Measurements from ENCODE around the gene TOP3B. TPM values are rescaled to one million over a fixed set of nuclear protein-coding genes. Genes with fewer than 3 reads are reported as not detected.

The TOP3B gene
- total RNA-seq, 1 donor from 2014 or later, result 26.4 TPM

DNA sequence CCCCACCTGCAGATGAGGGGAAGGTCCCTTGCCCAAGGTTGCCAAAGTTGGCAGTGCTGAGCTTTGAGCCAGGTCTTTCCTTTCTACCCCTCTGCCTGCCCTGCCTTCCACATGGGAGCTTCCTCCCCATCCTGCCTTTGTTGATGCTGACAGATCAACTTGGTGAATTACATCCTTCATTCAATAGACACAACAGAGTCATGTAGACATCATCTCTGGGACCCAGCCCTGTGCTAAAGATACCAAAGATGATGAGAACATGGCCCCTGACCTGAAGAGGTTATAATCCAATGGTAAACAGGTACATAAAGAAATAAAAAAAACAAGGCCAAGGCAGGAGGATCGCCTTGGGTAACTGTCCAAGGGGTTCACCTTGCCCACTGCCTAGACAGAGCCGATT lies 72.7 kb downstream of the TOP3B start:
- intact Hi-C loops (cut with DNase I), result no loop called here
- no peak for DNase-seq (ENCODE audit: low spot score in 2 of 2)
- no peaks in the 10 kb centered on the region for H3K36me3 ChIP-seq
- H3K9me3 ChIP-seq, result no peaks in the 10 kb centered on the region
- TF ChIP-seq CTCF (IDR thresholded peaks at IDR 0.05), result no peak
- H3K27me3 ChIP-seq, result no peaks in the 10 kb centered on the region
- H3K27ac ChIP-seq, result no peak overlapping the region
- no peaks in the 10 kb centered on the region for H3K4me1 ChIP-seq
- no peak overlapping the region for H3K4me3 ChIP-seq

DNA sequence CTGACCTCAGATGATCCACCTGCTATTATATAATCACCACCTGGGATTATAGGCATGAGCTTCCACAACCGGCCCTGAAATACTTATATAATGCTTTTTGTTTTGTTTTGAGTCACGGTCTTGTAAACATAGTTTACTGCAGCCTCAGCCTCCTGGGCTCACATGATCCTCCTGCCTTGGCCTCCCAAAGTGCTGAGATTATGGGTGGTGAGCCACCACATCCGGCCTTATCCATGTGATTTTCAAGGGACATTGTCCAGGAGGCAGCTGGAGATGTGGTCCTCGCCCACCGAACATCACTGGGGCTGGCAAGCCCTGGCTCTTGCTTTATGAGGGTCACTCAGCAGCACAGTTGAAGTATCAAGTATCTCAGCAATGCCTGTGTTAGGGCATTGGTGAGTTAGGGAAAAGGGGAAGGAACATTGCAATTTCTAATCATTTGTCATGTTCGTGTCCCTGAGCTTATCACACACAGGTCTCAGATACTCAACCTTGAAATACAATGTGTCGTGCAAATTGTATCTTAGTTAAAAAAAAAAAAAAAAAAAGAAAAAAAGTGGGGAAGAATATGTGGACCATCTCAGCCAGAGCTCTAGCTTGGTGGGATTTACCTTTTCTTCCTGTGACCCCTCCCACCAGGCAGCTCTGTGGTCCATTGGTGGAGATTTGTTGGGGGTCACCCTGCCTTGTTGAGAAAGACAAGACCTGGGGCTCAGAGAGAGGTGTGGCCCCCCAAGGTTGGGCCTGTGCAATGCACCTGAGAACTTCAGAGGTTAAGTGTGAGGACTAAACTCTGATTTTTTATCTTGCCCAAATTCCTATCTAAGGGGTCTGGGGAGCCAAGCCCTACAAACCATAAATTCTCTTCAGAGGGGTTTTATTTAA lies 74.7 kb downstream of the TOP3B start:
- no peak for TF ChIP-seq CTCF (IDR thresholded peaks at IDR 0.05)
- Histone ChIP-seq H3K27ac (no peak overlapping the region), H3K4me1 (no peaks in the 10 kb centered on the region), H3K9me3 (no peaks in the 10 kb centered on the region), H3K27me3 (no peaks in the 10 kb centered on the region), H3K4me3 (no peak overlapping the region), H3K36me3 (no peaks in the 10 kb centered on the region)
- intact Hi-C loops (cut with DNase I), result no loop called here
- no peak for DNase-seq (ENCODE audit: low spot score in 2 of 2)

Other genes starting within 250 kb of the TOP3B start
- gene YPEL1, start 247.0 kb downstream of the TOP3B start, total RNA-seq, result 1.1 TPM
- gene MAPK1, start 115.1 kb downstream of the TOP3B start, total RNA-seq, result 43.3 TPM
- 76.0 TPM for gene PPM1F, start 29.9 kb downstream of the TOP3B start, total RNA-seq

Data from ascending aorta (tissue), 2 donors.